GM10847 (cell line): ENCODE results near the gene FIGNL2.

Source experiments
- POLR2A ChIP-seq: IDR thresholded peaks from 2 replicates; pipeline ENCODE4 v1.6.1; 2011; ENCODE audit not compliant: insufficient read length; ENCODE audit errors: extremely low read depth

FIGNL2 gene

DNA sequence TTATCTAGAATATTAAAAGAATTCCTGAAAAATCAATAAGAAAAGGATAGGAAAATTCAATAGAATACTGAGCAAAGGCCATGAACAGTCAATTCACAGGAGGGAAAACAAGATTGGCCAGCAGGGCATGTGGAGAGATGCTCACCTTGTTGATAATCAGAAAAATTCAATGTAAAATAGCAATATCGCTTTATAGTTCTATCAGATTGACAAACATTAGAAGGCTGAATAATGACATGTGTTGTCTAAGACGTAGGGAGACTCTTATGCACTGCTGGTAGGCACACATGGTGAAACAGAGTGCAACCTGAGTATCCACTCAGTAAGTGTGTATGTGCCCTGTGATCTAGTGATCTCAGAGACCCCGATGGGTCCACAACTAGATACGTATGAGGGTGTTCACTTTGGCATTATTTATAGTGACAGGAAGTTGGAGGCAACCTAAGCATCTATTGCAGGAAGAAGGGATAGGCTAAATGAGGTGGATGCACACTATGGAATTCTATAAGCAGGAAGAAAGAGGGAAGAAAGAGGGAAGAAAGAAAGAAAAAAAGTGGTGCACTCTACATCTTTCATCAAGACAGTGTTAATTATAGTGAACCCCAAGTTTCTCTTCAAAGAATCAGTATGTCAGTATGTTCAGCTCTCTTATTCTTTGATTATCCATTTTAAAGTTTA is 35.6 kb upstream of the FIGNL2 start:
- no peak for TF ChIP-seq POLR2A

DNA sequence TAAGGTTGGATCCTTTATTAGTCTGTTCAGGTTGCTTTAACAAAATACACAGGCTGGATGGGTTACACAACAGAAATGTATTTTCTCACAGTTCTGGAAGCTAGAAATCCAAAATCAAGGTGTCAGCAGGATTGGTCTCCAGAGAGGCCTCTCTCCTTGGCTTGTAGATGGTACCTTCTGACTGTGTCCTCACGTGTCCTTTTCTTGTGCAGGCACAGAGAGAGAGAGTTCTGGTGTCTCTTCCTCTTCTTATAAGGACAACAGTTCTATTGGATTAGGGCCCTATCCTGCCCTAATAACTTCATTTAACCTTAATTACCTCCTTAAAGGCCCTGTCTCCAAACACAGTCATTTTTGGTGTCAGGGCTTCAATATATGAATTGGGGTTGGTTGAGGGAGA is 34.8 kb upstream of the FIGNL2 start:
- TF ChIP-seq POLR2A: no peak

DNA sequence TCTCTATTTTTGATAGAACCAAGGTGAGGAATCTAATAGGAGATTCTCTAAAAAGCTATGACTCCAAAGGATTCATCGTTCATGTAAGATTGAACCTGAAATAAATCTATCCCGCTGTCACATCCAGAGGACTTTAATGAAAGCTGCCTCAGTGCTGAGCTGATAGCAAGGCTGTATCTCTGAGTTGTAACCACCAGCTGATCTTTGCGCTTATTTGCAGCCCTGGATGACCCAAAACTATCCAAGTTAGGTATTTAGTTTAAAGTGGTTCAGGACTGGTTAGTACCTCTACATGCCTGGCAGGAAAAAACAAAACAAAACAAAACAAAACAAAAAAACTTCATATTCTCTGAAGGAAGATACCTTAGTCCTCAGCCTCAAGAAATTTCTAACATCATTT is 30.6 kb upstream of the FIGNL2 start:
- no peak for TF ChIP-seq POLR2A

DNA sequence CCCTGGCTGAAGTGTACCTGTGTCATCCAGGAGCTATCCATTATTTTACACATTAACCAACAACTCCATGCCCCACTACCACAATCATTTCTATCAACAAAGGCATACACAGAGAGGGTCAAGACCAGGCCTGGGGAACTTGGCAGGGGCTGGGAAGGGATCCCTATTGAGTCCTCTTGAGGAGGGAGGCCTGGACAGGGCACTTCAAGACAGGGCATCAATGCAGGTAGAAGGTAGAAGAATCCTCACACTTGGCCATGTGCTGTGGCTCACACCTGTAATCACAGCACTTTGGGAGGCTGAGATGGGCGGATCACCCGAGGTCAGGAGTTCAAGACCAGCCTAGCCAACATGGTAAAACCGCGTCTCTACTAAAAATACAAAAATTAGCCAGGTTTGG is 26.0 kb upstream of the FIGNL2 start:
- no peak for TF ChIP-seq POLR2A

DNA sequence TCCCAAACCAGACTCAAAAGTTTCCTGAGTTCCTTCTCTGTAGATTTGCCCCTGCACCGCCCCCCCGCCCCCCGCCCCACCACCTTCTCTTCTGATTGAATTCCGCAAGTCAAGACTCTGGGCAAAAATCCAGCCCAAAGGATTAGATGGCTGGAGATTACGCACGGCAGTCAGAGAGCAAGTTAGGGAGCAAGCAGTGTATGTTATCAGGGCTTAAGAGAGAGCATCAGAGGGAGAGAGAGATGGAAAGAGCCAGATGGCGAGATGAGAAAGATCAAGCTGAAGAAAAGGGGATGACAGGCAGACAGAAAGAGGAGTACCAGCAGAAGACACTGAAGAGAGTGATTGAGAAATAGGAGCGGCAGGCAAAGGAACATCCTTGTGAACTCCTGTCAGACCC is 25.5 kb upstream of the FIGNL2 start:
- no peak for TF ChIP-seq POLR2A

DNA sequence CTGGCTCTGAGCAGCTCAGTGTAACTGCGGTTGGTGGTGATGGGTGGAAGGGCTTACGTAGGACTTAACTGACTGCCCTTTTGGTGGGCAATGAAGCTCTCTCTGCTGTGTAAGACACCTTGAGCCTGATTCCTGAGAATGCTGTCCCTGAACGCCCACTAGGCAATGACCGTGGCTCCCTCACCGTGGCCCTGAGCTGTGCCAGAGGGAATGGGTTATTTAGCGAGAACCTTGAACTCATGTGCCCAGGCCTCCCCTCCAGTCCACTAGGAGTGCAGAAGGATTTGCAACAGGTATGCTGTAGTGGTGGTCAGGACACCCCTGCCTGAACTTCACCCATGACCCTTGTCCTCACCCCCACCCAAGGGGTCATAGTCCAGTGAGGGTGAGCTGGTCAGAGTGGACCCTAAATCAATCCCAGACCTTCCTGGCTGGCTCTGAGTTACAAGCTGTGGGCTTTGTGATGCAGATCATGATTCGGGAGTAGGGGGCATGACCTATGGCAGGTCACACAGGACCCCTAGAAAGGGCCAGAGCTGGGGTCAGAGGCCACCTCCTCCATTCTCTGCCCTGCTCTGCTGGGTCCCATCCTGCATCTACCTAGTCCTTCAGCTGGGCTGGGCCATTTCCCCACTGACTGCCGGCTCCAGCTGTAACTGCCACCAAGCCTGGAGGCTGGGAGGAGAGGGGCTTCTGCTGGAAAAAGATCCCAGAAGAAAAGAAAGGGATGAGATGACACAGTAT is 24.9 kb upstream of the FIGNL2 start:
- TF ChIP-seq POLR2A: no peak

DNA sequence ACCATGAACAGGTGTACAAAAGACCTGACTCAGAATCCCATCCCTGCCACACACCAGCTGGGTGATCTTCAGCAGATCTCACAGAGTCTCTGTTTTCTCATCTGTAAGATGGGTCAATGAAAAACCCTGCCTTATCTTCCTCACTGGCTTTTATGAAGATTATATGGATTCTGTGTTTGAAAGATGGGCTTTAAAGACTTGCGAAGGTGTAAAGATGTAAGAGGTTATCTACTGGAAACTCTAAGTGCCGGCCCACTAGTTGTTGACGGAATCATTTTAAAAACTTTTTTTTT is 24.1 kb upstream of the FIGNL2 start:
- TF ChIP-seq POLR2A: no peak

DNA sequence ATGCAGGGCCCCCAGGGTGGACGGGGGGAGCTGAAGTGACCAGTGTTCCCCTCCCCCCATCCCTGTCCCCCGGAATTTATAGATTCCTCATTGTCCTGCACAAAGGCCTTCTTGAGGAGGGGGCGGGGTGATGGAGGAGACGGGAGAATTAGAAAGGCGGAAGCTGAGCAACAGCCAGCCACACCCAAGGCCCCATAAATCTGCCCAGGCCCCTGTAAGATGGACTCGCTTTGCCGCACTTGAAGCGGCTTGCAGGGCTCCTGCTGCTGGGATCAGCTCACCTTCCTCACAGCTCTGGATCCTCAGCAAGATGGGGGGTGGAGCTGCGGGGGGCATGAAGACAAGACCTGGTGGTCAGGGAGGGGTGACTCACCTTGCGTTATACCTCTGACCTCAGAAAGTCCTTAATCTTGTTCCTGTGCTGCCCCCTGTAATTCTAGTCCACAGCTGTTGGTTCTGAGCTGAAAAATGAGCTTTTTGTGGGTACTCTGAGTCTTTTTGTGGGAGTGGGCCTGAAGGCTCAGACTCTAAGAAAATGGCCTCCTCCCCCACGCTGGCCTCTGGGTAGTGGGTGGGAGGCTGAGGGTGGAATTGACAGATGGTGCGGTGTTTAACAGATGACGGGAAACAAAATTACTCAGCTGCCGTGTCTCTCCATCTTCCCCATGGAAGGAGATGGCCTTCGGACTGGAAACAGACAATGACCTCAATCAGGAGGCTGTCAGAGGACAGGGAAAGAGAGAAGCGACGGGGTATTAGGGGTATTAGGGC is 23.6 kb upstream of the FIGNL2 start:
- TF ChIP-seq POLR2A: no peak

DNA sequence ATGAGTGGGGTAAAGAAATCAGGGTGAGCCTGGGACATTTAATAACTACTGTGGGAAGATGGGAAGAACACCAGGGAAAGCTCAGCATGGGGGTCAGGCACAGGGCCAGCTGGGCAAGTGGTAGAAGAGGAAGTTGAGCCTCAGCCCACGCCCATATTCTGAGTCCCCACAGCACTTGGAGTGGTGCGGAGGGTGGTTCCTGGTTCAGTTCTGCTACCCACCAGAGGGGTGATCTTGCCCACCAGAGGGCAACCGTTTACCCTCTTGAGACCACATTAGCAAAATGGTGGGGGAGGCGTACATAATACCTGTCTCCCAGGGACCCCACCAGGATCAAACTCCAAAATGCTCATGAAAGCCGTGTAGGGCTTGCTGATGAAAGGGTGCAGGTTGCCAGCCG is 22.6 kb upstream of the FIGNL2 start:
- TF ChIP-seq POLR2A: no peak

DNA sequence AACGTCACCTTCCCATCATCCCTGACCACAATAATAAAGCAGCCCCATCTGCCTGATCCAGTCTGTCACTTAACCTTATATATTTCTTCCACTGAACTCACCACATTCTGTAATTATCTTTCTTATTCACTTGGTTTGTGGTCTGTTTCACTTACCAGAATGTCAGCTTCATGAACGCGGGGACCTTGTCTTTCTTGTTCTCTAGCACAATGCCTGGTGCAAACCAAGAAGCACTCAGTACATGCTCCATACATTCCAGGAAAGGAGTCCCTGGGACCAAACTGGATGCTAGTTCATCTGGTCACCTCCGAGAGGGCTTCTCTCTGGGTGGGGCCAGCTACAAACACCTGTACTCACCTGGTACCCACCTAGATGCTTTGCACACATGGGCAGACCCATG is 22.0 kb upstream of the FIGNL2 start:
- TF ChIP-seq POLR2A: no peak

DNA sequence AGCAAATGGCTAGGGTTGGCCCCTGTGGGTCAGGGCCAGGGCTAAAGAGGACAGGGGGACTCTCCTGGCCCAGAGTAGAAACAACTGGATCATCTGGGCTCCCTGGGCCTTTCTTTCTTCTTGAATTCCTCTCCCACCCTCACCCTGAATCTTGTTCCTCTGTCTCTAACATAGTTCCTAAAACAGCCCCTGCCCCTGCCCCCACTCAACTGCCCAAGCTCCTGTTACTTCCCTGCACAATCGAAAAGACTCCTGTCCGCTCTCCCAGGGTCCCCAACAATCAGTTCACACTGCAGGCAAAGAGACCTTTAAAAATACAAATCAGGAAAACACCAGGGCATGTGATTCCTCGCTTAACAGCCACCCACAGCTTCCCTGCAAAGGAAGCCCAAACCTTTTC is 21.4 kb upstream of the FIGNL2 start:
- no peak for TF ChIP-seq POLR2A

DNA sequence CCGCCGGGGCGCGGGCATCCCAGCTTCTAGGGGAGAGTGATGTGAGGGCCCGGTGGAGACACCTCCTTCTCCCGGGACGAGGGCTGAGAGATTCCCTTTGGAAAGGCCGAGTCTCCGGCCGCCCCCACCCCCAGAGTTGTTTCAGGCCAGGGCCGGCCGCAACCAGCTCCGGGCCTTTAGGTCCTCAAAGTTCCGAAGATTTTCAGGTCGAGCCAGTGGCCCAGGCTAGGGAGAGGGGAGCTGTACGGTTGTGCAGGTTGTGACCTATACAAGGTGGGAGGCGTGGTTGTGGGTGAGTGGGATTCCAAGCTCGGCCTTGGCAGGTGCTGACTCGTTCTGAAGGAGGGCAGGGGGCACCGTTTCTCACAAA is 21.0 kb upstream of the FIGNL2 start:
- no peak for TF ChIP-seq POLR2A

DNA sequence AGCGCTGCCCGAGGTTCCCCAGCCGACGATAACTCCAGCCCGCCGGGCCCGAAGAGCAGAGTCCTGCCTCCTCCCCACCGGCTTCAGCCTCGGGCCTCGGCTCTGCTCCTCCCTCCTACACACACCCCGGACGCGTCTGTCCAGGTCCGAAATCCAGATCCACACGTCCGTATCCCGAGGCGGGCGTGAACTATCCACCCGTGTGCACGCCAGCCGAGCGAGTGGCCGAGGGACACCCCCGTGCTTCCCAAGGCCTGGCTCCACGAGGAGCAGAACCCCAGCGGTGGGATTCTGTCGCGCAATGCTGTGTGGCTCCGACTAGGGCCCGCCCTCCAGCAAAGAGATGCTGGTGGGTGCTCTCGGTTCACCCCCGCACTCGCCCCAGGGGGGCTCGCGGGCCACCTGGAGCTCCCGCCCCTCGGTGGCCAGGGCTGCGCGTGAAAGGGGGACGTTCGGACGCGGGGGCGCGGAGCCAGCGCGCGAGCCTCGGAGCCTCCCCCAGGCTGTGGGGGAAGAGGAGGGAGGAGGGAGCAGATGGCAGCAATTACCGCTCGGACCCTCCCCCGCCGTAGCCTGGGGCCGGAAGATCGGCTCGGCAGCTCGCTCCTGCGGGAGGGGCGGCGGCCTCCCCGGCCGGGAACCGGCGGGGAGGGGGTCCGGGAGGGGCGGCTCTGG is 20.4 kb upstream of the FIGNL2 start:
- TF ChIP-seq POLR2A: no peak

DNA sequence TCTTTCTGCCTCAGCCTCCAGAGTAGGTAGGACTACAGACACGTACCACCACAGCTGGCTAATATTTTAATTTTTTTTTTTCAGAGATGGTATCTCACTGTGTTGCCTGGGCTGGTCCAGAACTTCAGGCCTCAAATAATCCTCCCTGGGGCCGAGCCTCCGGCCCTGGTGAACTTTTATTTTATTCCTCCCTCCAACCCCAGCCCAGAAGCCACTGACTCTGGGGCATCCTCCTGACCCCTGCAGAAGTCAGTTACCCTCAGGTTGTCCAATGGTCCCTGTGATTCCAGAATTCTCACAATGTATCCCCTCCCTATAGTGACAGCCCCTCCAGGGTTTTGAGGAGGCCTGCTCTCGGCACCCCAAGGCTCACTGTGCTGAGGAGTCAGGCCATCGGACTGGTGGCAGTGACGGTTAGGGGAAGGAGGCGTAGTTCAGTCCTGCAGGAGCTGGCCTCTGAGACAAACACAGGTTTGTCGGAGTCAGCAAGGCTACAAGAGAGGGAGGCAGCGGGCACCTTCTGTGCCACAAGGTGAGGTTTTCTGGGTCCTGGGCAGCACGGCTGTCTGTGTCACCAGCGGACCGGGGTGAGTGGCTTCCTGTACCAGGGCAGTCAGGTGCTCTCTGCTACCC is 19.4 kb upstream of the FIGNL2 start:
- TF ChIP-seq POLR2A: no peak

DNA sequence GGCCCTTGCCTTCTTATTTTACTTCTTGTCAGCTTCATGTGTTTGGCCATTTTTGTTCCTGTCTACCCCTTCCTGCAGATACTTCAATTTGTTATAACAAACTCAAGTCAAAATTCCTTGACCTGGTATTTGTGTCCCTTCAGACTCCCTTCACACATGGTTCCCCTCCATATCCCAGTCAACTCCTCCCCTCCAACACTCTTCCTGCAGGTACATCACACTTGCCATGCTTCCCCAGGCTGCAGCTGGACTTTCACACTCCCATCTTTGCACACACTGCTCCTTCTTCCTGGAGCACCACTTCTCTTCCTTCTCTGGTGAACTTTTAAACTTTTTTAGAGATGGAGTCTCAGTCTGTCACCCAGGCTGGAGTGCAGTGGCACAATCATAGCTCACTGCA is 18.9 kb upstream of the FIGNL2 start:
- no peak for TF ChIP-seq POLR2A
